NCI-H1694 (cell line): ENCODE measurements around the gene HSPBP1.

Source experiments
- DNase-seq: peaks from one replicate; lab custom pipeline; 2025; lab: John Stamatoyannopoulos, UW

Gene HSPBP1

DNA sequence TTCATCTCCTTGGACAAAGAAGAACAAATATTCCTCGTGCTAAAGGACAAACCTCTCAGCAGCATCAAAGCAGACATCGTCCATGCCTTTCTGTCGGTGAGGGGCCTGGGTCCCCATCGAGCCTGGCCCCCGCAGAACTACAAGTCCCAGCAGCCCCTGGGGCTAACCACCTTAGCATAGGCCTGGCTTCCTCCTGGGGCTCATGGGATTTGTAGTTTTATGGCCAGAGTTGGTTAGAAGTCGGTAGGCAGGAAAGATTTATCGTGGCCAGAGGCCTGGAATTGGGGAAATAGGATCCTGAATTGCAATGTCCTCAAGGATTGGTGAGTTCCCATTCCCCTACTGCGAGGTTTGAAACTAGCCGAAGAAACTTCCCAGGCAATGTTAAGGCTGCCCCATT lies 25.6 kb upstream of the HSPBP1 start:
- no peak for DNase-seq

DNA sequence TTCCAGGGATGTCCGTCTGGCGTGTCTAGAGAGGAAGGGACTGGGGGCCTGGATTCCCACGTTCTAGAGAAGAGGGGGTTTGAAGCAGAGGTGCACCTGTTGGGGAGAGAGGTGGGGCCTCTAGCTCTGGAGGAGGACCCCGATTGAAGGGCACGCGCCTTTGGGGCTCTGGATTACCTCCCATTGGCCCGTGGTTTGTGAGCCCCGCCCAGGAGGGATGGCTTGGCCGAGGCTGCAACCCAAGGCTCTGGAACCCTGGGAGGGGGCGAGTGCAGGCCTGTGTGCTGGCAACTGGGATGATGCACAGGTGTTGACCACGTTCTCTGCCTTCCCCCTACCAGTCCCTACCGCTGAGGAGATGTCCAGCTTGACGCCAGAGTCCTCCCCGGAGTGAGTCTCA lies 25.1 kb upstream of the HSPBP1 start:
- DNase-seq: no peak

DNA sequence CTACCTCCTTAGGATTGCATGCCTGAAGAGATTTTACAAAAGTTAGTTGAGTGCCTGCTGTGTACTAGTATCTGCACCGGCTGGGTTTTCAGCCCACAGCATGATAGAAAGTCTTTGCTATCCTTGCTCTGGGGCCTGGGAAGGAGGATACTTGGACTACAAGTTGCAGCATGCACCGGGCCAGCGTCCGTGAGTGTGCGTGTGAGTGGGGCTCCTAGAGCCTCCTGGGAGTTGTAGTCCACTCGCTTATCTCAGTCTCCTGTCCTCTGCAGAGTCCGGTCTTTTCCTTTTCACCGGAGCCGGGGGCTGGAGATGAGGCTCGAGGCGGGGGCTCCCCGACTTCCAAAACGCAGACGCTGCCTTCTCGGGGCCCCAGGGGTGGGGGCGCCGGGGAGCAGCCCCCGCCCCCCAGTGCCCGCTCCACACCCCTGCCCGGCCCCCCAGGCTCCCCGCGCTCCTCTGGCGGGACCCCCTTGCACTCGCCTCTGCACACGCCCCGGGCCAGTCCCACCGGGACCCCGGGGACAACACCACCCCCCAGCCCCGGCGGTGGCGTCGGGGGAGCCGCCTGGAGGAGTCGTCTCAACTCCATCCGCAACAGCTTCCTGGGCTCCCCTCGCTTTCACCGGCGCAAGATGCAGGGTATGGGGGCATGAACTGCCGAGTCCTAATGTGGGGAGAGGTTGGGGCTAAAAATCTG lies 24.5 kb upstream of the HSPBP1 start:
- no peak for DNase-seq

DNA sequence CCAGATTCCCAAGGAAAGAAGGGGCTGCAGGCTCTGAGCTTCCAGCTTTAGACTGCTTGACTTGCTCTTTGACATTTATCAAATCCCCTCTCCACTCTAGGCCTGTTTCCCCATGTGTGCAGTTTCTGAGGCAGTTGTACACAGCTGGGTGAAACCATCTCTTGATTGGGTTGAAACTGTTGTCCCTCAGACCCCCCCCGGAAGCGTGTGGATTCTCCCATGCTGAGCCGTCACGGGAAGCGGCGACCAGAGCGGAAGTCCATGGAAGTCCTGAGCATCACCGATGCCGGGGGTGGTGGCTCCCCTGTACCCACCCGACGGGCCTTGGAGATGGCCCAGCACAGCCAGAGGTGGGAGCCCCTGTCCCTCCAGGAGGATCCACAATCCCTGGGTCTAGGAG lies 23.6 kb upstream of the HSPBP1 start:
- DNase-seq: no peak

DNA sequence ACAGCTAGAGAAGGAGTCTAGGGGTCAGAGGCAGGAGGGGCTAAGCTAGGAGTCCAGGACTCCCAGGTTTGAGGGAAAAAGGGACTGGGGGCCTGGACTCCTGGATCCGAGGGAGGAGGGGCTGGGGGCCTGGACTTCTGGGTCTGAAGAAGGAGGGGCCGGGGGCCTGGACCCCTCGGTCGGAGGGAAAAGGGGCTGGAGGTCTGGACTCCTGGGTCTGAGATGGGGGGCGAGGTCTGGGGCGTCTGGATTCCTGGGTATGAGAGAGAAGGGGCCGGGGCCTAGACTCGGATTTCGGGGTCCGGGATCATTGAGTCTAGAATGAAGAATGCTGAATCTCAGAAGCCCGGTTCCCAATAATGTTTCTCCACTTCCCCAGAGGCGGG lies 22.4 kb upstream of the HSPBP1 start:
- no peak for DNase-seq

DNA sequence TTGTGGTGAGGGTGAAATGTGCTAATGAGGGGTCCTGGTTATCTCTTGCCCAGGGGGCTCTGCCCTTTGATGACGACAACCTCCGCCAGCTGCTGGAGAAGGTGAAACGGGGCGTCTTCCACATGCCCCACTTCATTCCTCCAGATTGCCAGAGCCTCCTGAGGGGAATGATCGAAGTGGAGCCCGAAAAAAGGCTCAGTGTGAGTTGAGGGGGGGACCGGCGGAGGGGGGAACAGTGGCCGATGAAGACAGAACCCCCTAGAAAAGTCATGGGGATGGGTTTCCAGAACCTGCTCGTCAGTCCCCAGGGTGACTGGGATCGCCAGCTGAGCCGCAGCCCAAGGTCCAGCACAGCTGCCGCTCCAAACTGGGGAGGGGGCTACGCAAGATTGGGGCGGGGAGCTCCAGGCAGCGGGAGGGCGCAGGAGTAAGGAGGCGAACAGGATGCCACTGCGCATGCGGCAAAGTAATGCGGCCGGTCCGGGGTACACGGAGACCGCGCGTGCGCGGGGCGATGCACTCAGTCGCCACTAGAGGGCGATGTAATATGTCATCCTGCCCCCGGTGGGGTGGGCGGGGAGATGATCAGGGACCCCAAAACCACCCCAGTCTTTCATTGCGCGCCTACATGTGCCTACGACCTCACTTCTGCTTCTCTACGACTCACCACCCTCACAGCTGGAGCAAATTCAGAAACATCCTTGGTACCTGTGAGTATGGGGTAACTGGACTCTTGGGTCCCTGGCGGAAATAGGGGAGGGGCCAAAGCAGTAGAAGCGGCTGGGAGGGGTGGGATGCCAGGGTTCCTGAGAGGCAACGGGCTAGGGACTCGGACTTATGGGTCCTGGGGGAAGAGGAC lies 21.8 kb upstream of the HSPBP1 start:
- peak; percentile 89 for DNase-seq

DNA sequence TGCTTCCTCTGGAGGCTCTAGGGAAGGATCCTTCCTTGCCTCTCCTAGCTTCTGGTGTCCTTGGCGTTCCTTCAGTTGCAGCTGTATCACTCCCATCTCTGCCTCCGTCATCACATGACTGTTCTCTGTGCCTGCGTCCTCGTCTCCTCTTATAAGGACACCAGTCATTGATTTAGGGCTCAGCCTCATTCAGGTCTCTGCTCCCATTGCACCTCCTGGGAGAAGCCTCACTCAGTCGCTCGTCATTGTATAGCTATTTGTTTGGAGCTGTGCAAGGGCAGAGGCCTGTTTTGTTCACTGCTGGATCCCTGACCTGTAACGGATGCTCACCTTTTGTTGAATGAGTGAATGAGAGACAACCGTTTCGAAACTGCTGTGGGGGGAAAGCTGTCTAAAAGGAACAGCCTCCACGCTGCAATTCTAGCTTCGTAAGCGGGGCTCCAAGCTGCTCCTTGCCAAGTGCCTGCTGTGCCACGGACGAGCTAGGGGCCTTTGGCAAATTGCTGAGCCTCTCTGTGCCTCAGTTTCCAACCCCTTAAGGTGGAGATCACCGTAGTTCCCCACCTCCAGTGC lies 21.1 kb upstream of the HSPBP1 start:
- DNase-seq: no peak

DNA sequence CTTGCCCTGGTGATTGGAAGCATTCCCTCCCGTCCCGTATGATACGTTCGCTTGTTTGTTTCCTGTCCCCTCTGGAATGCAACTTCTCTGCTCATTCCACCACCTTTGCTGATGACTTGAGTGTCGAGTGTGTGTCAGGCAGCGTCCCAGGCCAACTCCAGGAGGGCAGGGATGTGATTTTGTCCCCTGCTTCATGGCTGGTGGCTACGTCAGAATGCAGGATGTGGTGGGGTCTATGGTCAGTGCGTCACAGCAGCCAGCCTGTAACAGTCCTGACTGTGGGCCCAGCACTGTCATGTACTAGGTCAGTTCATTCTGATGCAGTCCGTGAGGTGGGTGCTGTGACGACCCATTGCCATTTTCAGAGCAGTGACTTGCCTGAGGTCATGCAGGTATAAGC lies 20.1 kb upstream of the HSPBP1 start:
- DNase-seq: no peak

DNA sequence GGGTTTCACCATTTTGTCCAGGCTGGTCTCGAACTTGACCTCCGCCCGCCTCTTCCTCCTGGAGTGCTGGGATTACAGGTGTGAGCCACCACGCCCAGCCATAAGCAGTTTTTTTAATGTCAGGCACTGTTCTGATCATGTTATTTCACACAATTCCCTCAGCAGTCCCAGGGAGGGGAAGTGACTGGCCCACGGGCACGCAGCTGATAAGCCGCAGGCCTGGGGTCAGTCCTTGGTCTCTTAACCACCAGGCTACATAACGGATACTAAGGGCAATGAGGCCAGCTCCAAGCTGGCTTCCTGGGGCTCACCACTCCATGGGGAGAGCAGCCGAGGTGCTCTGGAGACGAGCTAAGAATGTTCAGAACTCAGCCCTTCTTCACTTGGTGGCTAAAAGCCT lies 17.4 kb upstream of the HSPBP1 start:
- DNase-seq: no peak

DNA sequence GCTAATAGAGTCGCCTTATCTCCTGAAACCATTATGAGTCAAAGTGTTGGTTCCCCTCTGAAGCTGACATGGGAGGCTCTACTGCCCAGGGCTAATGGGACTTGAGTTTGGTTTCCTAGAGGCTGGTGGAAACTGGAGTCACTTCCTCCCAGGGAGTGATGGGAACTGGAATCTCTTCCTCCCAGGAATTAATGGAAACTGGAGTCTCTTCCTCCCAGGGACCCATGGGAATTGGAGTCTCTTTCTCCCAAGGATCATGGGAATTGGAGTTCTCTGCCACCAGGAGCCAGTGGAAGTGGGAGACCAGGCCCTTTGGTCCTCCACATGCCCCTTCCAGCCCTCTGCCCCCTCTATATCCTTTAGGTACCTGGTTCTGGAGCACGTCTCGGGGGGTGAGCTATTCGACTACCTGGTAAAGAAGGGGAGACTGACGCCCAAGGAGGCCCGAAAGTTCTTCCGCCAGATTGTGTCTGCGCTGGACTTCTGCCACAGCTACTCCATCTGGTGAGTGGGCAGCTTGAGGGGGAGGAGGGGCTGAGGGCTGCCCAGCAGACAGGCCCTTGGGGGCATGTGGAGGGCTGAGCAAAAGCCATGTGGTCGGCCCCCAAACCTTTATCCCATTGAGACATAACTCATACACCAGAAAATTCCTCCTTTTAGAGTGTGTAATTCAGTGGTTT lies 9.3 kb upstream of the HSPBP1 start:
- DNase-seq: no peak

DNA sequence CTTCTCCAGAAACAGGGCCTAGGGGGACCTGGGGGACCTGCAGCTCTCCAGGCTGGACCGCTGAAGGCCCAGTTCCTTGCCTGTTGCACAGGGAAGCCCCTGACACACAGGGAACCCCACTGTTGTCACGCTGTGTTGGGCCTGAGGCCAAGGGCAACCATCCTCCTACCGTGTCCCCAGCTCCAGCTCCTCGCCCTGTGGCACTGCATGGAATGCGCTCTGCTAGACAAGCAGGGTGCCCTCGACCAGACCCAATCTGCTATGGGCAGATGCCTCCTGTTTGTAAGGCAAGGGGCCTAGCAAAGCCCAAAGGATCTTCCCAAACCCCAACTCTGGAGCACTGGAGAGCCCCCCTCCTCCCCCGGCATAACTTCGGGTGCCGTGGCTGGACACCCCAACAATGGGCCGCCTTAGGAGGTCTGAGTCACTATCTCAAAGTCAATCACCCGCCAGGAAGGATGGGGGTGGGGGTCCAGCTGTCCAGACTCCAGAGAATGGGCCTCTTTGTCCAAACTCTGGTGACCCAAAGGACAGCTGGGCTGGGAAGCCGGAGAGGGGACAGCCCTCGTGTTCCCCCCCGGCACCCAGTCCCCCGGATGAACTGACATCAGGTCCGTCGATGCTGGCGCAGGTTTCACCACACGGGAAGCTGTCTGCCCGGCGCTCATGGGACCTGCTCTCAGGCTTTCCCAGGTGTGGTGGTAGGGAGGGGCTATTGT lies 7.6 kb upstream of the HSPBP1 start:
- DNase-seq: no peak

DNA sequence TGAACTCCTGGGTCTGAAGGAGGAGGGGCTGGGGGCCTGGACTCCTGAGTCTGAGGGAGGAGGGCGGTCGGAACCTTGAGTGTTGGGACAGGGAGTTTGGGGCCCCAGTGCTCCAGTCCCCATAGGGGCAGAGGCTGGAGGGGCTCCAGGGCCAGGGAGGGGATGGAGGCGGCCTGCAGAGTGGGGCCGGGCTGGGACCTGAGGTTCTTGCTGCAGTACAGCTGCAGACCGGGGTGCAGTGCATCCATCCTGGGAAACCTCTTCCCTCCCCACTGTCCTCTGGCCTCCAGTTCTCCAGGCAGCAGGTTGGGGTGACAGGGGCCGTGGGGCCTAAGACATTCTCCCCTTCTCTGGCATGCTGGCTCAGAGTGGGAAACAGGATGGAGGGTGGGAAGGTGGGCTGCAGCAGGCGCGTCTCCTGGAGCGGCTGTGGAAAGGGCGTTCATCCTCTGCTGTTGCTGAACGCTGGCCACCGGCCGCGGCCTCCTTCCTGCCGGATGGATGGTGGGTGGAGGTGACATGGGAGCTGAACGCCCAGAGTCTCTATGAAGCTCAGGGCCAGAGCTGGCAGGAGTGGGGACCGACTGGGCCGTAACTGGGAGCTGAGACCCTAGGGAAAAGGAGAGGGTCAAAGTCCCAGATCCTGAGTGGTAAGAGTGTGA lies 5.5 kb upstream of the HSPBP1 start:
- no peak for DNase-seq

DNA sequence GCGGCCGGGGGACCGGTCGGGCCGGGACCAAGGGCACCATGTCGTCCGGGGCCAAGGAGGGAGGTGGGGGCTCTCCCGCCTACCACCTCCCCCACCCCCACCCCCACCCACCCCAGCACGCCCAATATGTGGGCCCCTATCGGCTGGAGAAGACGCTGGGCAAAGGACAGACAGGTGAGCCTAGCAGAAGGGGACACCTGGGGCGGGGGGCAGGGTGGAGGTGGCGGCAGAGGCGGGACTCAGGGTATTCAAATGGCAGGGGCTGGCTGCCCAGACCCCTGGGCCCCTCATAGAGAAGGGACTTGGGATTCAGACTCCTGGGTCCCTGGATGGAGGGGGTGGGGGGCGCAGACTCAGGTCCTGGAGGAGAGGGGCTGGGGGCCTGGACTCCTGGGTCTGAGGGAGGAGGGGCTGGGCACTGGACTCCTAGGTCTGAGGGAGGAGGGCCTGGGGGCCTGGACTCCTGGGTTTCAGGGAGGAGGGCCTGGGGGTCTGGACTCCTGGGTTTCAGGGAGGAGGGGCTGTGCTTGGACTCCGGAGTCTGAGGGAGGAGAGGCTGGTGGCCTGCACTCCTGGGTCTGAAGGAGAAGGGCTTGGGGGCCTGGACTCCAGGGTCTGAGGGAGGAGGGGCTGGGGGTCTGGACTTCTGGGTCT lies 4.6 kb upstream of the HSPBP1 start:
- no peak for DNase-seq

DNA sequence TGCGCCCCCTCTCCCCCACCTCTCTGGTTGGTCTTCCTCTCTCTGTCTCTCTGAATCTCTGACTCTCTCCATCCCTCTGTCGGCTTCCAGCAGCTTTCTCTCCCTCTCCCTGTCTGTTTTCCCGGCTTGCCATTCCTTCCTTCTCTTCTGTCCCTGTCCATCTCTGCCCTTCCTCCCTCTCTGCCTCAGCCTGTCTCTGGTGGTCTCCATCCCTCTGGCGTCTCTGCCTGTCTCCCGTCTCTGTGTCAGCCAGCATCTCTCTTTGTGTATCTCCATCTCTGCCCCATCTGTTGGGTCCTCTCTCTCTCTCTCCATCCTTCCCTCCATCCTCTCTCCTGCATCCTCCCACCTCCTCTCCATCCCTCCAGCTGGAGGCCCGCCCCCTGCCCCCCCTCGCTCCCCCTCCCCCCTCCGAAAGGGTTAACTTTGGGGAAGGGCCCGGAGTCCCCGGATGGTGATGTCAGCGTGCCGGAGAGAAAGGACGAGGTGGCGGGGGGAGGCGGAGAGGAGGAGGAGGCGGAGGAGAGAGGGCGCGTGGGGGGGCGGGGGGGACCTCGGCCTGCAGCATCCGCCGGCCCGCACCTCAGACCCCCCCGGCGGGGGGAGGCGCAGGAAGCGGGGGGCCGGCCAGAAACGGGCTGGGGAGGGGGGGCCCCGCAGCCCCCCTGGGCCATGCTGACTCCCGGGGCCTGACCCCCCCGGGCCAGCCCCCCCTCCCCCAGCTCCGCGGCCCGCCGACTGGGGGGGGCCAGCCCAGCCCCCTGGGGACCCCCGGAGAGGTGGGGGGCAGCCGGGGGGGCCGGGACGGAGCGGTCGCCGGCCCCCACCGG lies 3.9 kb upstream of the HSPBP1 start, which contains the start of gene BRSK1:
Gene BRSK1 (plus strand): TSS at position 450 of the 830 bp plus-strand sequence. CDS start 446 bp downstream, outside the sequence.
- peak; percentile 75 for DNase-seq

DNA sequence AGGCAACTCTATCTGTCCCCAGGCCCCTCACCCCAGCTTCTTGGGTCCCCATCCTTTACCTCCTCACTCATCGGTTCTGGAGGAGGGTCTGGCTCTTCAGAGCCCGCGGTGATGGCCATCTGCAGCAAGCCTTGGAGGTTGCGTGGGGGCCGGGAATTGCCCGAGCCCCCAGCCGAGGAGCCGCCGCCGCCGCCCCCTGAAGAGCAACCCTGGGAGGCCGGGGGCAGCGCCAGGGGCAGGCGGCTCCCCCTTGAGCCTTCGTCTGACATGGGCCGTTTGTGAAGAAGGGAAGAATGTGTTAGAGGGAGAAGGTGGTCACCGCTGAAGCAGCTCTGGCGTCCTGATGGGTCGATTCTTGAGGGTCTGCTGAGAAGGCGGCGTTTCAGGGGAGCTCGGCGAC lies 570 bp downstream of the HSPBP1 start:
- DNase-seq: no peak

DNA sequence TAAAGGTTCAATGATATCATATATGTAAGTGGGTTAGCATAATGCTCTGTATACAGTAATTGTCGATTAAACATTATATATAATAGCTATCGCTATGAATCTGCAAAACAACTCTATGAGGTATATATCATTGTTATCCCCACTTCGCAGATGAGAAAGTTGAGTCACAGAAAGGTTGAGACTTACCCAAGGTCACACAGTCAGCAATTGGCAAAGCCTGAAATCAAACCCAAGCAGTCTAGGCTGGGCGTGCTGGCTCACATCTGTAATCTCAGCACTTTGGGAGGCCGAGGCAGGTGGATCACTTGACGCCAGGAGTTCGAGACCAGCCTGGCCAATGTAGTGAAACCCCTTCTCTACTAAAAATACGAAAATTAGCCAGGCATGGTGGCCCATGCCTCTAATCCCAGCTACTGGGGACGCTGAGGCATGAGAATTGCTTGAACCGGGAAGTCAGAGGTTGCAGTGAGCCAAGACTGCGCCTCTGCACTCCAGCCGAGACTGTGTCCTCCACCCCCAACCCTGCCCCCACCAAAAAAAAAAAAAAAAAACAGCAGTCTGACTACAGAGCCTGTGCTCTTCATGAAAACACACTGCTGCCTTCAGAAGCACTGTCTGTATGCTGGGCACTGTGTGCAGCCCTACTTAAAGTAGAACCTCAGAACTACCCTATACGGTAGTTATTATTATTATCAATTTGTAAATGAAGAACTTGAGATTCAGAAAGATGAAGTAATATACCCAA lies 1.3 kb downstream of the HSPBP1 start:
- no peak for DNase-seq

DNA sequence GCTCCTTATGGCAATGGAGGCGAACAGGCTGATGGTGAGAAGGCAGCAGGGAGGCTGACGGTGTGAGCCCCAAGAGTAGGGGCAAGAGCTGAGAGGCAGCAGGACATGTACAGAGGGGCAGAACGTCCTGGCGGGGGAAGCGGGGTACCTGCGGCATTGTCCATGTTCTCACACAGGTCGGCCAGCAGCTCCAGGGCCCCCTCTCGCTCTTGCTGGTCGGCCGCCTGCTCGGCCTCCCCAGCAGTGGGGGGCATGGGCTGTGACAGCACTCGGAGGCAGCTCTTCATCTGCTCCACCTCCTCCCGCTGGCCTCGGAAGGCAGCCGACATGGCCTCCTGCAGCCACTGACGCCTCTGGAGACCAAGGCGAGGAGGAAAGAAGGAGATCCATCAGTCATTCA lies 2.4 kb downstream of the HSPBP1 start:
- no peak for DNase-seq

DNA sequence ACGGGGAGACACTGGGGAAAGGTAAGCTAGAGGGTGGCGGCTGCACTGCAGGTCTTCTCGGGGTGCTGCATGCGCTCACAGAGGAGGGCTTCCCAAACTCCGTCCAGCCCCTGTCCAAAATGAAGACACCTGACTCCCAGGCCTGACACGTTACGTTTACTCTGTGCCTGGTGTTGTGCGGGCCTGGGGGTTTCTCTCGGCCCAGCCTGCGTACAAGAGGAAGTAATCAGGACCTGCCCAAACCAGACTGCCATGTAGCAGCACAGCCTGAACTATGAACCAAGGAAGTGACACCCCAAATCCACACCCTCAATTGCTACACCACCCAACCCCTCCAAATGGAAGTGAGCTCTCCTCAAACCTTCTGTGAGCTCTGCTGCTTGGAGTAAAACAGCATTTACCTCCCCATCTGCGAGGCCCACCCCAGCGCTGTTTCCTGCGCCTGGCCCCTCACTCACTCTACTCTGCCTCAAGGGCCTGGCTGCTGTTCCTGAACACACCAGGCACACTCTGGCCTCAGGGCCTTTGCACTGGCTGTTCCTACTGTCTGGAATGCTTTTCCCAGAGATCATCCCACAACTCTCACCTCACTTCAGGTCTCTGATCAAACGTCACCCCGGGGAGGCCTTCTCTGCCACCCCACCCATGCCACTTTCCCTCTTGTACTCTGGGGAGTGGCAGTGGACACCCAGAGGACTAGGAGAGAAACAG lies 3.0 kb downstream of the HSPBP1 start:
- DNase-seq: no peak
